Keratinocyte (primary cell): ENCODE results near the gene GZF1. TPM values are rescaled to one million over a fixed set of nuclear protein-coding genes. Genes with fewer than 3 reads are reported as not detected.

Source experiments
- DNase-seq: peaks from one replicate; pipeline ENCODE4 v3.0.0-alpha.2; 2011; ENCODE audit warnings: low read depth, missing footprints, low spot score
- FAIRE-seq: peaks from 2 replicates; lab custom pipeline; 2011; peaks lifted over from hg19 to GRCh38; lab: Jason Lieb, UNC
- H2AFZ ChIP-seq: 2 replicates; pipeline ENCODE4 v1.6.0; 2012; ENCODE audit warnings: low read length, control low read depth, inconsistent platforms; ENCODE audit not compliant: control insufficient read depth
- H3K27ac ChIP-seq: 2 replicates; pipeline ENCODE4 v1.5.1; 2011; ENCODE audit warnings: low read length; ENCODE audit not compliant: control insufficient read depth, insufficient read depth
- H3K27me3 ChIP-seq: 3 replicates; pipeline ENCODE4 v1.6.0; 2011; ENCODE audit warnings: low read length; ENCODE audit not compliant: control insufficient read depth, insufficient read depth; ENCODE audit errors: extremely low read depth
- H3K36me3 ChIP-seq, 2 experiments: 2 replicates in 1 of 2; 3 replicates in 1 of 2; pipeline ENCODE4 v1.5.1; 2011; ENCODE audit warnings: low read length in 2 of 2, mild to moderate bottlenecking in 1 of 2; ENCODE audit not compliant: control insufficient read depth in 2 of 2, insufficient read depth in 2 of 2; ENCODE audit errors: extremely low read depth in 1 of 2
- H3K4me1 ChIP-seq: 3 replicates; pipeline ENCODE4 v1.5.1; 2011; ENCODE audit warnings: low read length; ENCODE audit not compliant: control insufficient read depth, insufficient read depth; ENCODE audit errors: extremely low read depth
- H3K4me2 ChIP-seq: 3 replicates; pipeline ENCODE4 v1.6.0; 2011; ENCODE audit warnings: low read depth, low read length; ENCODE audit not compliant: control insufficient read depth, insufficient read depth; ENCODE audit errors: extremely low read depth
- H3K4me3 ChIP-seq, 3 experiments: fragments of 200-600 bp in 1 of 3; sonication (generic) in 1 of 3; 2 replicates in 2 of 3; 3 replicates in 1 of 3; pipeline ENCODE4 v1.5.1; 2011 to 2016; ENCODE audit warnings: low read length in 3 of 3, mild to moderate bottlenecking in 3 of 3, control low read depth in 2 of 3, inconsistent platforms in 1 of 3, low read depth in 1 of 3, mixed read lengths in 1 of 3, mixed run types in 1 of 3, moderate library complexity in 1 of 3; ENCODE audit not compliant: control insufficient read depth in 2 of 3, insufficient read depth in 2 of 3; ENCODE audit errors: extremely low read depth in 1 of 3
- H3K79me2 ChIP-seq: 2 replicates; pipeline ENCODE4 v1.6.0; 2012; ENCODE audit warnings: low read length; ENCODE audit not compliant: control insufficient read depth, insufficient read depth
- H3K9ac ChIP-seq: 3 replicates; pipeline ENCODE4 v1.6.0; 2011; ENCODE audit warnings: low read length; ENCODE audit not compliant: control insufficient read depth, insufficient read depth; ENCODE audit errors: extremely low read depth
- H3K9me1 ChIP-seq: 3 replicates; pipeline ENCODE4 v1.6.0; 2011; ENCODE audit warnings: low read length; ENCODE audit not compliant: control insufficient read depth, insufficient read depth; ENCODE audit errors: extremely low read depth
- H3K9me3 ChIP-seq: 2 replicates; pipeline ENCODE4 v1.5.1; 2012; ENCODE audit warnings: low read depth, low read length; ENCODE audit not compliant: control insufficient read depth
- H4K20me1 ChIP-seq: 3 replicates; pipeline ENCODE4 v1.6.0; 2011; ENCODE audit warnings: low read length; ENCODE audit not compliant: control insufficient read depth, insufficient read depth; ENCODE audit errors: extremely low read depth
- EZH2 ChIP-seq: IDR thresholded peaks from one replicate; pipeline ENCODE4 v1.6.1; 2012; ENCODE audit warnings: inconsistent platforms, mild to moderate bottlenecking, low read length, moderate library complexity
- dilution Hi-C: fragments of 300-500 bp; cut with MboI; formaldehyde crosslinking; loops from one replicate; pipeline ENCODE4 v1.7.0; 2020; ENCODE audit warnings: low sequenced_read_pairs; ENCODE audit not compliant: extremely low pct_ligation_motif_present
- polyA plus RNA-seq, 5 experiments: library from polyadenylated mRNA; depleted of rRNA in 3 of 5; stranded (reverse) in 3 of 5; stranded (forward) in 1 of 5; unstranded in 1 of 5; fragments of >200 nt; gene quantifications; 1 replicate in 1 of 5; 2 replicates in 3 of 5; 3 replicates in 1 of 5; pipeline versions ENCODE4 v1.2.1 to v1.2.3, GENCODE V29; 2011 to 2012; ENCODE audit warnings: missing spikeins in 2 of 5, low read depth in 1 of 5, low replicate concordance in 1 of 5
- TF ChIP-seq, protein P1 (sequence below), 3 experiments: IDR thresholded peaks in 1 of 3; conservative IDR thresholded peaks in 1 of 3; optimal IDR thresholded peaks in 1 of 3; 2 replicates in 2 of 3; 3 replicates in 1 of 3; pipeline versions ENCODE3 to v1.5.1; 2011; ENCODE audit warnings: low read length in 3 of 3, mild to moderate bottlenecking in 3 of 3, moderate library complexity in 2 of 3, control low read depth in 1 of 3, inconsistent platforms in 1 of 3; ENCODE audit not compliant: insufficient read depth in 2 of 3; ENCODE audit errors: extremely low read depth in 1 of 3

The GZF1 gene
- polyA plus RNA-seq, 1 donor (not counting 4 experiments of a cell fraction or from before 2014, with no cell fraction given), result 11.7 TPM

DNA sequence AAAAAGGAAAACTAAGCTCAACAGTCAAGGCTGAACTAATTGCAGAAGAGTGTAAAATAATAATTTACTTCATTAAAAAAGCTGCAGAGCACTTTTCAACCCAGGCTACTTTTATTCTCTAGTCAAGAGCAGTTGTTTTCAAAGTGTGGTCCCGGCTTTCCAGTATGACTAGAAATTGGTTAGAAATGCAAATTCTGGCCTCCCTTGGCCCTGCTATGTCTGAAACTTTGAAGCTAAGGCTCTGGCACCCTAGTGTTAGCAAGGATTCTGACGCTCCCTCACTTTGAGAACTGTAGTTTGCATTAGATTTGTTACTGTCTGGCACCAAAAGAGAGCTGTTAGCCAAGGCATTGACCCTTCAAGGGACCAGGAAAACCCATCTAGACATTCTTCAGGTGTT, 20.9 kb upstream of the GZF1 start:
- no peaks in the 10 kb centered on the region for H3K4me1 ChIP-seq

GRCh38 chr20:23343590-23343989, 18.4 kb upstream of the GZF1 start:
- no peak overlapping the region for H3K27ac ChIP-seq
- FAIRE-seq, result no peak
- no peaks in the 10 kb centered on the region for H3K9me3 ChIP-seq
- dilution Hi-C loops, result no loop called here
- no peaks in the 10 kb centered on the region for H3K79me2 ChIP-seq
- H3K4me2 ChIP-seq, result no peak overlapping the region
- H4K20me1 ChIP-seq, result no peaks in the 10 kb centered on the region
- H3K9me1 ChIP-seq, result no peaks in the 10 kb centered on the region
- H3K9ac ChIP-seq, result no peak overlapping the region
- no peaks in the 10 kb centered on the region for H3K4me1 ChIP-seq
- no peaks in the 10 kb centered on the region for H3K27me3 ChIP-seq
- no peak overlapping the region for H3K4me3 ChIP-seq
- DNase-seq, result no peak
- no peak overlapping the region for H2AFZ ChIP-seq
- TF ChIP-seq, protein P1, sequence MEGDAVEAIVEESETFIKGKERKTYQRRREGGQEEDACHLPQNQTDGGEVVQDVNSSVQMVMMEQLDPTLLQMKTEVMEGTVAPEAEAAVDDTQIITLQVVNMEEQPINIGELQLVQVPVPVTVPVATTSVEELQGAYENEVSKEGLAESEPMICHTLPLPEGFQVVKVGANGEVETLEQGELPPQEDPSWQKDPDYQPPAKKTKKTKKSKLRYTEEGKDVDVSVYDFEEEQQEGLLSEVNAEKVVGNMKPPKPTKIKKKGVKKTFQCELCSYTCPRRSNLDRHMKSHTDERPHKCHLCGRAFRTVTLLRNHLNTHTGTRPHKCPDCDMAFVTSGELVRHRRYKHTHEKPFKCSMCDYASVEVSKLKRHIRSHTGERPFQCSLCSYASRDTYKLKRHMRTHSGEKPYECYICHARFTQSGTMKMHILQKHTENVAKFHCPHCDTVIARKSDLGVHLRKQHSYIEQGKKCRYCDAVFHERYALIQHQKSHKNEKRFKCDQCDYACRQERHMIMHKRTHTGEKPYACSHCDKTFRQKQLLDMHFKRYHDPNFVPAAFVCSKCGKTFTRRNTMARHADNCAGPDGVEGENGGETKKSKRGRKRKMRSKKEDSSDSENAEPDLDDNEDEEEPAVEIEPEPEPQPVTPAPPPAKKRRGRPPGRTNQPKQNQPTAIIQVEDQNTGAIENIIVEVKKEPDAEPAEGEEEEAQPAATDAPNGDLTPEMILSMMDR (optimal IDR thresholded peaks at IDR 0.05 in 1 of 3, IDR thresholded peaks at IDR 0.05 in 1 of 3, conservative IDR thresholded peaks at IDR 0.05 in 1 of 3; ENCODE audit: extremely low read depth in 1 of 3, insufficient read depth in 2 of 3, low read length in 3 of 3), result no peak
- no peak for TF ChIP-seq EZH2
- no peaks in the 10 kb centered on the region for H3K36me3 ChIP-seq

More for the DNA sequence above, 20.9 kb upstream of the GZF1 start:
- Histone ChIP-seq H2AFZ (no peak overlapping the region), H3K9me1 (no peaks in the 10 kb centered on the region), H3K4me3 (no peak overlapping the region), H3K79me2 (no peaks in the 10 kb centered on the region), H3K9me3 (no peaks in the 10 kb centered on the region), H3K27ac (no peak overlapping the region), H3K27me3 (no peaks in the 10 kb centered on the region), H3K9ac (no peak overlapping the region), H3K4me2 (no peak overlapping the region), H4K20me1 (no peaks in the 10 kb centered on the region), H3K36me3 (no peaks in the 10 kb centered on the region)
- FAIRE-seq, result no peak
- dilution Hi-C loops, result no loop called here
- no peak for DNase-seq
- TF ChIP-seq, protein P1 (optimal IDR thresholded peaks at IDR 0.05 in 1 of 3, IDR thresholded peaks at IDR 0.05 in 1 of 3, conservative IDR thresholded peaks at IDR 0.05 in 1 of 3; ENCODE audit: extremely low read depth in 1 of 3, insufficient read depth in 2 of 3, low read length in 3 of 3), result no peak
- no peak for TF ChIP-seq EZH2
